Measurements from ENCODE around the gene HFM1. TPM values are rescaled to one million over a fixed set of nuclear protein-coding genes. Genes with fewer than 3 reads are reported as not detected.
A peak's percentile ranks its signal among the peaks of the same experiment; 100 is the strongest.
"Not testable (repeated sequence)": the region's sequence is repeated elsewhere in the genome, so short reads cannot be mapped to it uniquely, and the experiment has no call there.

The HFM1 gene
- total RNA-seq, 2 experiments from 2014 or later = not detected

DNA sequence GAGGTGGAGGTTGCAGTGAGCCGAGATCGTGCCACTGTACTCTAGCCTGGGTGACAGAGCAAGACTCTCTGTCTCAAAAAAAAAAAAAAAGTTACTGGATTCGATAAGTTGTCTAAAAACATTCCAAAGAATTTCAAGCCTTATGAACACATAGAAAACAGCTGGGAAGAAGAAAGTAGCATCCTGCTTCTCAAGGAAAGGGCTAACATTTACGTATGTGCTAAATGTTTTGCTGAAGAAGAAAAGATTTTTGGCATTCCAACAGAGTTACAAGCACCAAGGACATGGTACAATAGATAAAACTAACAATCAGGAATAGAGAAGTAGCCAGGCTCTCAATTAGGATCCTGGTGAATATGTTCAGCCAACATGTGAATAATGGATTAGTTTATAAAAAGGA lies 69.8 kb downstream of the HFM1 start:
- no peaks in the 10 kb centered on the region for H3K36me3 Mint-ChIP-seq (ENCODE audit: low read depth)
- H3K4me3 Mint-ChIP-seq = no peak overlapping the region
- no peaks in the 10 kb centered on the region for H3K4me1 Mint-ChIP-seq
- peaks cover 5% of the 10 kb centered on the region for H3K27me3 Mint-ChIP-seq
- H3K27ac Mint-ChIP-seq = no peak overlapping the region
- ChIA-PET CTCF (no interaction called here), POLR2A (no interaction called here)
- H3K9me3 Mint-ChIP-seq = no peaks in the 10 kb centered on the region
- DNase-seq = no peak

DNA sequence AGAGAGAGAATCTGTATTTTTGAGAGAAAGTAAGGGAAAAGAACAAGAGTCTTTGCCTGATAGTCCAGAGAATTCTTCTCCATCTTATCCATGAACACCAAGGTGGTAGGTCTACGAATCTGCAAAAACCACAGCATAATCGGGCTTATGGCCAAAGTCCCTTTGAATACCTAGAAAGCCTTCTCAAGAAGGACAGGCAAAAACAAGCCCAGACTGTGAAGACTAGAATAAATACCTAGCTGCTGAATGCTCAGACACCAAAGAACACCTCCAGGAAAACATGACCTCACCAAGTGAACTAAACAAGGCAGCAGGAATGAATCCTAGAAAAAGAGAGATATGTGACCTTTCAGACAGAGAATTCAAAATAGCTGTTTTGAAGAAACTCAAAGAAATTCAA lies 79.2 kb downstream of the HFM1 start:
- no peak for DNase-seq
- ChIA-PET POLR2A (no interaction called here), CTCF (no interaction called here)
- H3K9me3 Mint-ChIP-seq = no peaks in the 10 kb centered on the region
- no peak overlapping the region for H3K4me3 Mint-ChIP-seq
- no peaks in the 10 kb centered on the region for H3K4me1 Mint-ChIP-seq
- no peaks in the 10 kb centered on the region for H3K36me3 Mint-ChIP-seq (ENCODE audit: low read depth)
- H3K27ac Mint-ChIP-seq = no peak overlapping the region
- H3K27me3 Mint-ChIP-seq = peaks cover 14% of the 10 kb centered on the region

DNA sequence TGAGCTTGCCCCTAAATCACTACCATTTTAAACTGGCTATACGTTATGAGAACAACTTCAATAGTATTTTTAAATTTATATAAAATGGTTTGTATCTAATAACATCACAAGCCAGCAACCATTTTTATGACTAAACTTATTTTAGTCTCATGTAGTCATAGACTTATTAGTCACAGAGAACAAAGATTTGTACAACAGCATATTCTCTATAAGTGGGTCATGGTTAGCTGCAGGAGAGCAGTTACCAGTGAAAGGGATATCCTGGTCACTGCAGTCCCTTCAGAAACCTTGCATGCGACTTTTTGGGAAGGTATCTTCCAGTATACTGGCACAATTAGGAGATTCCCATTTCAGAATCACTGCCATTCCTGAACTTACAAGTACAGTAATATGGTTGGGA lies 90.0 kb downstream of the HFM1 start:
- no peak for DNase-seq
- CTCF ChIA-PET = no interaction called here
- POLR2A ChIA-PET = no interaction called here
- Mint-ChIP-seq H3K4me3 (no peak overlapping the region), H3K4me1 (no peaks in the 10 kb centered on the region), H3K9me3 (no peaks in the 10 kb centered on the region), H3K27ac (no peak overlapping the region), H3K36me3 (ENCODE audit: low read depth) (no peaks in the 10 kb centered on the region), H3K27me3 (peaks cover 4% of the 10 kb centered on the region)

DNA sequence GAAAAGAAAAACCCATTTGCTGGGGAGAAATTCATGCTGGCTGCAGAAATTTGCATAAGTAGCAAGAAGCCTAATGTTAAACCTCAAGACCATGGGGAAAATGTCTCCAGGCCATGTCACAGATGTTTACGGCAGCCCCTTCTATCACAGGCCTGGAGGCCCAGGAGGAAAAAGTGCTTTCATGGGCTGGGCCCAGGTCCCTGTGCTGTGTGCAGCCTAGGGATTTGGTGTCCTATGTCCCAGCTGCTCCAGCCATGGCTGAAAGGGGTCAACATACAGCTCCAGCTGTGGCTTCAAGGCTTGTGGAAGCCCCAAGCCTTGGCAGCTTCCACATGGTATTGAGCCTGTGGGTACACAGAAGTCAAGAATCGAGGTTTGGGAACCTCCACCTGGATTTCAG lies 93.0 kb downstream of the HFM1 start:
- Mint-ChIP-seq H3K9me3 (peaks cover 8% of the 10 kb centered on the region), H3K4me1 (no peaks in the 10 kb centered on the region), H3K4me3 (no peak overlapping the region), H3K27ac (no peak overlapping the region), H3K36me3 (ENCODE audit: low read depth) (no peaks in the 10 kb centered on the region), H3K27me3 (peaks cover 2% of the 10 kb centered on the region)
- POLR2A ChIA-PET = no interaction called here
- no peak for DNase-seq
- CTCF ChIA-PET = no interaction called here

DNA sequence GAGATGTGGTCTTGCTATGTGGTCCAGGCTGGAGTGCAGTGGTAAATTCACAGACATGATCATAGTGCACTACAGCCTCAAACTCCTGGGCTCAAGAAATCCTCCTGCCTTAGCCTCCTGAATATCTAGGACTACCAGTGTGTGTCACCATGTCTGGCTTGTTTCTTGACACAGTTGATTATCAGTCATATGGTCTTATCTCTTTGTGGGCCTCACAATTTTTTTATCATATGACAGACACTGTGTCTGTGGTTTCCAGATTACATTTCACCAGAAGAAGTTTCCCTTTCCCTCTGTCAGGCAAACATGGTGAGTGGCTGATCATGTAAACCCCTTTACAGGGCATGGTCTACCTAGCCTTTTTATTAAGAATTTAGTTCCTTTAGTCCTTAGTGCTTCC lies 96.1 kb downstream of the HFM1 start:
- H3K27me3 Mint-ChIP-seq = peaks cover 2% of the 10 kb centered on the region
- no peak for DNase-seq
- no peak overlapping the region for H3K27ac Mint-ChIP-seq
- peaks cover 8% of the 10 kb centered on the region for H3K9me3 Mint-ChIP-seq
- POLR2A ChIA-PET = no interaction called here
- H3K4me1 Mint-ChIP-seq = no peaks in the 10 kb centered on the region
- CTCF ChIA-PET = no interaction called here
- H3K4me3 Mint-ChIP-seq = no peak overlapping the region
- H3K36me3 Mint-ChIP-seq (ENCODE audit: low read depth) = no peaks in the 10 kb centered on the region

DNA sequence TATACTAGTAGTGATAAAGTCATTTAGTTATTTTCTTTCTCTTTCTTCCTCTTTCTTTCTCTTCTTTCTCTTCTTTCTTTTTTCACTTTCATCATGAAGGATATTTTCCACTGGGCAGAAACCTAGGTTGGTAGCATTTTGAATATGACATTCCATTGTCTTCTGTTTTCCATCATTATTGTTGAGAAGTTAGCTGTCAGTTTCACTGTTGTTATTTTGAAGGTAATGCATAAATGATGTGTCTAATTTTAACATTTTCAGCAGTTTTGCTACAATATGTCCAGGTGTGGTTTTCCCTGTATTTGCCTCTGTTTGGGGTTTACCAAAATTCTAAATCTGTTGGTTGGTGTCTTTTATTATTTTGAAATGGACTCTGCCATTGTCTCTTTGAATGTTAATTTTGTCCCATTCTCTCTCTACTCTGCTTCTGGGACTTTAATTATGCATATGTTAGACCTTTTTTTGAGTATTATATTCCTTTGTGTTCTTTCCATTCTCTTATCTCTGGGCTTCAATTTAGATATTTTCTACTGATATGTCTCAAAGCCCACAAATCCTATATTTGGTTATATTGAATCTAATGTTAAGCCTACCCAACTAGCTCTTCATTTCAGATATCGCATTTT lies 96.7 kb downstream of the HFM1 start:
- Mint-ChIP-seq H3K27me3 (peaks cover 2% of the 10 kb centered on the region), H3K4me3 (no peak overlapping the region), H3K9me3 (peaks cover 8% of the 10 kb centered on the region), H3K4me1 (no peaks in the 10 kb centered on the region), H3K36me3 (ENCODE audit: low read depth) (no peaks in the 10 kb centered on the region), H3K27ac (no peak overlapping the region)
- ChIA-PET CTCF (no interaction called here), POLR2A (no interaction called here)
- DNase-seq = no peak

DNA sequence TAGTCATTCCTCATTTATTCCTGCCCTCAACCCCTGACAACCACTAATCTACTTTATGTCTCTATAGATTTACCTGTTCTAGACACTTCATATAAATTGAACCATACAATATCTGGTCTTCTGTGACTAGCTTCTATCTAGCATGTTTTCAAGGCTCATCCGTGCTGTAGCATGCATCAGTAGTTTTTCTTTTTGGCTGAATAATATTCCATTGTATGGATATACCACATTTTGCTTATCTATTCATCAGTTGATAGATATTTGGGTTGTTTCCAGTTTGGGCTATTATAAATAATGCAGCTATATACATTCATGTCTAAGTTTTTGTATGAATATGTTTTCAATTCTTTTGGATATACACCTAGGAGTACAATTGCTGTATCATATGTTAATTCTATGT lies 101.5 kb downstream of the HFM1 start:
- no peak for DNase-seq
- Mint-ChIP-seq H3K4me1 (no peaks in the 10 kb centered on the region), H3K36me3 (ENCODE audit: low read depth) (no peaks in the 10 kb centered on the region), H3K27ac (no peak overlapping the region), H3K9me3 (peaks cover 5% of the 10 kb centered on the region), H3K4me3 (no peak overlapping the region), H3K27me3 (peaks cover 4% of the 10 kb centered on the region)
- ChIA-PET POLR2A (no interaction called here), CTCF (no interaction called here)

DNA sequence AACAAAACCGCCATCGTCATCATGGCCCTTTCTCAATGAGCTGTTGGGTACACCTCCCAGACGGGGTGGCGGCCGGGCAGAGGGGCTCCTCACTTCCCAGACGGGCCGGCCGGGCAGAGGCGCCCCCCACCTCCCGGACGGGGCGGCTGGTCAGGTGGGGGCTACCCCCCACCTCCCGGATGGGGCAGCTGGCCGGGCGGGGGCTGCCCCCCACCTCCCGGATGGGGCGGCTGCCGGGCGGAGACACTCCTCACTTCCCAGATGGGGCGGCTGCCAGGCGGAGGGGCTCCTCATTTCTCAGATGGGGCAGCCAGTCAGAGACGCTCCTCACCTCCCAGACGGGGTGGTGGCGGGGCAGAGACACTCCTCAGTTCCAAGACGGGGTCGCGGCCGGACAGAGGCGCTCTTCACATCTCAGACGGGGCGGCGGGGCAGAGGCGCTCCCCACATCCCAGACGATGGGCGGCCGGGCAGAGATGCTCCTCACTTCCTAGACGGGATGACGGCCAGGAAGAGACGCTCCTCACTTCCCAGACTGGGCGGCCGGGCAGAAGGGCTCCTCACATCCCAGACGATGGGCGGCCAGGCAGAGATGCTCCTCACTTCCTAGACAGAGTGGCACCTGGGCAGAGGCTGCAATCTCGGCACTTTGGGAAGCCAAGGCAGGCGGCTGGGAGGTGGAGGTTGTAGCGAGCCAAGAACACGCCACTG lies 115.6 kb downstream of the HFM1 start:
- POLR2A ChIA-PET; H3K4me3 Mint-ChIP-seq; H3K27me3 Mint-ChIP-seq; H3K4me1 Mint-ChIP-seq; H3K9me3 Mint-ChIP-seq; CTCF ChIA-PET; H3K27ac Mint-ChIP-seq; DNase-seq; H3K36me3 Mint-ChIP-seq (ENCODE audit: low read depth): not testable (repeated sequence)

DNA sequence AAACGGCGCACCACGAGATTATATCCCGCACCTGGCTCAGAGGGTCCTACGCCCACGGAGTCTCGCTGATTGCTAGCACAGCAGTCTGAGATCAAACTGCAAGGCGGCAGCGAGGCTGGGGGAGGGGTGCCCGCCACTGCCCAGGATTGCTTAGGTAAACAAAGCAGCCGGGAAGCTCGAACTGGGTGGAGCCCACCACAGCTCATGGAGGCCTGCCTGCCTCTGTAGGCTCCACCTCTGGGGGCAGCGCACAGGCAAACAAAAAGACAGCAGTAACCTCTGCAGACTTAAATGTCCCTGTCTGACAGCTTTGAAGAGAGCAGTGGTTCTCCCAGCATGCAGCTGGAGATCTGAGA lies 117.7 kb downstream of the HFM1 start:
- POLR2A ChIA-PET; H3K36me3 Mint-ChIP-seq (ENCODE audit: low read depth); H3K4me3 Mint-ChIP-seq; H3K27me3 Mint-ChIP-seq; H3K27ac Mint-ChIP-seq; H3K4me1 Mint-ChIP-seq; CTCF ChIA-PET; DNase-seq; H3K9me3 Mint-ChIP-seq: not testable (repeated sequence)

DNA sequence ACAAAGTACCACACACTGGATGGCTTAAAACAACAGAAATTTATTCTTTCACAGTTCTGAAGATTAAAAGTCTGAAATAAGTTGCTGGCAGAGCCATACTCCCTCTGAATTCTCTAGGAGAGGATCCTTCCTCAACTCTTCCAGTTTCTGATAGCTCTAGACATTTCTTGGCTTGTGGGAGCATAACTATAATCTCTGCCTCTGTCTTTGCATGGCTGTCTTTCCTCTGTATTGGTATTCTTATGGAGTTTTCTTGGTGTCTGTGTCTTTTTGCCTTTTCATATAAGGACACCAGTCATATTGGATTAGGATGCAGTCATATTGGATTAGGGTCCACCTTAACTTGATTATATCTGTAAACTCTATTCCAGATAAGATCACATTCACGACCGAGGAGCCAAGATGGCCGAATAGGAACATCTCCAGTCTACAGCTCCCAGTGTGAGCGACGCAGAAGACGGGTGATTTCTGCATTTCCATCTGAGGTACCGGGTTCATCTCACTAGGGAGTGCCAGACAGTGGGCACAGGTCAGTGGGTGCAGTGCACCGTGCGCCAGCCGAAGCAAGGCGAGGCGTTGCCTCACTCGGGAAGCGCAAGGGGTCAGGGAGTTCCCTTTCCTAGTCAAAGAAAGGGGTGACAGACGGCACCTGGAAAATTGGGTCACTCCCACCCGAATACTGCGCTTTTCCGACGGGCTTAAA lies 118.2 kb downstream of the HFM1 start:
- H3K27me3 Mint-ChIP-seq; H3K36me3 Mint-ChIP-seq (ENCODE audit: low read depth); H3K9me3 Mint-ChIP-seq; H3K4me3 Mint-ChIP-seq; POLR2A ChIA-PET; H3K27ac Mint-ChIP-seq; CTCF ChIA-PET; DNase-seq; H3K4me1 Mint-ChIP-seq: not testable (repeated sequence)

DNA sequence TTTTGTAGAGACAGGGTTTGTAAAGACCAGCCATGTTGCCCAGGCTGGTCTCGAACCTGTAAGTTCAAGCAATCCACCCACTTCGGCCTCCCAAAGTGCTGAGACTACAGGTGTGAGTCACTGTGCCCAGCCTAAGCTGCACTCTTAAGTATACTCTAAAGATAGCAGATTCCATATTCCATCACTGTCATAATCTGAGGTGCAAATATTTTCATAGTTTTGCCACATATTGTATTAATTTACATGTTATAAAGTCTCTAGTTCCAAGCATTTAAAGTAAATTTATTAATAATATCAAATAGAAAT lies 121.3 kb downstream of the HFM1 start:
- ChIA-PET CTCF (interaction anchor here (0.6 to 1.9 kb wide), 7 partner anchors 117 to 652 kb away, joined by 3 to 8 read pairs (median 4); partner anchors contain the start of gene TGFBR3), POLR2A (no interaction called here)

DNA sequence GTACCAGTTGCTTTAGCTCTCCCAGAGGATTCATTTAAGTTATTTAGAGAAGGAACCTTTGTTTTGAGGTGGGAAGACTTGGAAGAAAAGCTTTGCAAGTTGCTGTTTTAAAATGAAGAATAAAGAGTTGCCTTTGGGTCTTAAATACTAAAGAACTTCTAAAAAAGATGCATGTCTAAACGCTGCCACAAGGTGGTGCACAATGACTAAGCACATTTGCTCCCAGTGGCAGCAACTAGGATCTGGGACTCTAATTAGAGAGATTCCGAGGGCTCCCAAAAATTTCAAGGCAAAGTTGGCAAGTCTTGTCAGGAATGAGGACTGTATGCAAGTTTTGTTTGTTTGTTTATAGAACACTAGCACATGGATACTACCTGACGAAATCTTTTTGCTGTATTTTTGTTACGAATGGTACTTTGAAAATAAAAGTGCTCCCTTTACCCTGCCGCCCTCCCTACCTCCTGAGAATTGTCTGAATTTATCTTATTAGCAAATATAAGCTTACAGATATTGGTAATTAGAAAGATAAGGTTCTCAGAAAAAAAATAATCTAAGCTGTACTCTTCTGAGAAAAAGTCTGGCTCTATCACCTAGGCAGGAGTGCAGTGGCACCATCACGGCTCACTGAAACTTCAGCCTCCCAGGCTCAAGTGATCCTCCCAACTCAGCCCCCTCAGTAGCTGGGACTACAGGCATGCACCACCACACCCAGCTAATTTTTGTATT lies 121.8 kb downstream of the HFM1 start:
- Mint-ChIP-seq H3K27ac (no peak overlapping the region), H3K4me3 (no peak overlapping the region)
- CTCF ChIA-PET = interaction anchor here (0.6 to 1.9 kb wide), 9 partner anchors 116 to 653 kb away, joined by 3 to 8 read pairs (median 4); partner anchors contain the start of gene TGFBR3

More for the DNA sequence above, 121.3 kb downstream of the HFM1 start:
- H3K4me3 Mint-ChIP-seq = no peak overlapping the region
- H3K27ac Mint-ChIP-seq = no peak overlapping the region
- H3K9me3 Mint-ChIP-seq = no peaks in the 10 kb centered on the region
- peaks cover 5% of the 10 kb centered on the region for H3K27me3 Mint-ChIP-seq
- DNase-seq = no peak
- H3K4me1 Mint-ChIP-seq = no peaks in the 10 kb centered on the region
- no peaks in the 10 kb centered on the region for H3K36me3 Mint-ChIP-seq (ENCODE audit: low read depth)

DNA sequence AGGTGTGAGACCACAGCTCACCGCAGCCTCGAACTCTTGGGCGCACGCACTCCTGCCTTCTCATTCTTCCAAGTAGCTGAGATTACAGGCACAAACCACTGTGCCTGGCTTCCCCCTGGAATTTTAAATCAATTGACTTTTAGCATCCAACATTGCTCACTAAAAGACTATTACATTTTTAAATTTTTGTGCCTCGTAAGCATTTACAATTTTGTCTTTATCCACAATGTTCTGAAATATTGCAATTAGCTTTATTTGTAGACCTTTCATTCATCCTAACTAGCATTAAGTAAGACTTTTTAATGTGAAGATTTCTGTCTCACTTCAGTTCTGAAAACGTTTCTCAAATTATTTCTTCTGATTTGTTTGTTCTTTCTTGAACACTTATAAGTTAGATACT lies 122.9 kb downstream of the HFM1 start:
- H3K36me3 Mint-ChIP-seq (ENCODE audit: low read depth) = no peaks in the 10 kb centered on the region
- no peak overlapping the region for H3K27ac Mint-ChIP-seq
- POLR2A ChIA-PET = no interaction called here
- H3K9me3 Mint-ChIP-seq = no peaks in the 10 kb centered on the region
- H3K4me3 Mint-ChIP-seq = no peak overlapping the region
- H3K27me3 Mint-ChIP-seq = peaks cover 8% of the 10 kb centered on the region
- no peak for DNase-seq
- CTCF ChIA-PET = interaction anchor here (0.9 to 1.4 kb wide), 2 partner anchors 231 to 647 kb away, joined by 3 to 7 read pairs; no protein-coding TSS in a partner anchor
- H3K4me1 Mint-ChIP-seq = no peaks in the 10 kb centered on the region

More for the DNA sequence above, 121.8 kb downstream of the HFM1 start:
- Mint-ChIP-seq H3K4me1 (no peaks in the 10 kb centered on the region), H3K9me3 (no peaks in the 10 kb centered on the region), H3K27me3 (peaks cover 8% of the 10 kb centered on the region), H3K36me3 (ENCODE audit: low read depth) (no peaks in the 10 kb centered on the region)
- POLR2A ChIA-PET = no interaction called here
- DNase-seq = peak; percentile 42
